Sigmoid colon (tissue), 4 donors: Measurements from ENCODE around the gene NR4A3.

ENCODE experiments used
- EP300 ChIP-seq, 4 donors: sonication (generic); formaldehyde crosslinking; IDR thresholded peaks; one replicate each; pipeline ENCODE4 v1.6.1; 2017; ENCODE audit warnings: antibody characterized with exemption in 4 of 4
- POLR2A ChIP-seq, 2 donors: fragments of 450-650 bp; IDR thresholded peaks; one replicate each; pipeline ENCODE4 v1.6.1; 2016; ENCODE audit warnings: antibody characterized with exemption in 2 of 2, mild to moderate bottlenecking in 2 of 2, moderate library complexity in 2 of 2
- POLR2AphosphoS5 ChIP-seq, 4 donors: sonication (generic); formaldehyde crosslinking; IDR thresholded peaks; one replicate each; pipeline ENCODE4 v1.6.1; 2017; ENCODE audit warnings: antibody characterized with exemption in 4 of 4
- TF ChIP-seq, protein P1 (sequence below), 4 experiments: fragments of 450-650 bp in 3 of 4; fragments of 200-600 bp in 1 of 4; IDR thresholded peaks; one replicate each; pipeline ENCODE4 v1.5.1; 2016 to 2019; ENCODE audit warnings: antibody characterized with exemption in 4 of 4, mild to moderate bottlenecking in 3 of 4, moderate library complexity in 2 of 4

DNA sequence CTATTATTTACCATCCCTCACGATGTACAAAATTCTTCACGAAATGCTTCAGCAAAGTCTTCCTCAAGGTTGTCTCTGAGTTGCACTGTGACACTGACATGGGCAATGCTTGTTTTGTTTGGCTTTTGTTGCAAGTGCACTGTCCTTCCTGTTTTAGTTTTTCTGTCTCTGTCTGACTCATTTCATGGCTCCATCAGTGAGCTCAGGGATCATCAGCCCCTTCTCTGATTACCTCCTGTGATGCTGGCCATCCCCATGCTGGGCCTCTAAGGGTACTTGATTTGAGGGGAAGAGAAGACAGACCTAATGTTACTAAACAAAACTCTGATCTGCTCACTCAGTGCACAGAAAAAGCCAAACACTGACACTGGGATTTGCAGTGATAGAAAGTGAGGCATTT, 47.2 kb downstream of the NR4A3 start:
- TF ChIP-seq, protein P1, sequence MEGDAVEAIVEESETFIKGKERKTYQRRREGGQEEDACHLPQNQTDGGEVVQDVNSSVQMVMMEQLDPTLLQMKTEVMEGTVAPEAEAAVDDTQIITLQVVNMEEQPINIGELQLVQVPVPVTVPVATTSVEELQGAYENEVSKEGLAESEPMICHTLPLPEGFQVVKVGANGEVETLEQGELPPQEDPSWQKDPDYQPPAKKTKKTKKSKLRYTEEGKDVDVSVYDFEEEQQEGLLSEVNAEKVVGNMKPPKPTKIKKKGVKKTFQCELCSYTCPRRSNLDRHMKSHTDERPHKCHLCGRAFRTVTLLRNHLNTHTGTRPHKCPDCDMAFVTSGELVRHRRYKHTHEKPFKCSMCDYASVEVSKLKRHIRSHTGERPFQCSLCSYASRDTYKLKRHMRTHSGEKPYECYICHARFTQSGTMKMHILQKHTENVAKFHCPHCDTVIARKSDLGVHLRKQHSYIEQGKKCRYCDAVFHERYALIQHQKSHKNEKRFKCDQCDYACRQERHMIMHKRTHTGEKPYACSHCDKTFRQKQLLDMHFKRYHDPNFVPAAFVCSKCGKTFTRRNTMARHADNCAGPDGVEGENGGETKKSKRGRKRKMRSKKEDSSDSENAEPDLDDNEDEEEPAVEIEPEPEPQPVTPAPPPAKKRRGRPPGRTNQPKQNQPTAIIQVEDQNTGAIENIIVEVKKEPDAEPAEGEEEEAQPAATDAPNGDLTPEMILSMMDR (IDR thresholded peaks at IDR 0.05) = no peak
- no peak for TF ChIP-seq POLR2AphosphoS5 (IDR thresholded peaks at IDR 0.05)
- no peak for TF ChIP-seq EP300 (IDR thresholded peaks at IDR 0.05)
- TF ChIP-seq POLR2A (IDR thresholded peaks at IDR 0.05) = no peak
